Thyroid gland (tissue), 4 donors: Measurements from ENCODE around the gene ENKD1.

Experiments
- CTCF ChIP-seq, 6 experiments: fragments of 200-600 bp in 3 of 6; fragments of 450-650 bp in 3 of 6; sonication (generic) in 3 of 6; IDR thresholded peaks; one replicate each; pipeline ENCODE4 v1.5.1; 2016 to 2019; ENCODE audit warnings: antibody characterized with exemption in 6 of 6, mild to moderate bottlenecking in 2 of 6, inconsistent platforms in 1 of 6, moderate library complexity in 1 of 6
- POLR2A ChIP-seq, 2 donors: fragments of 450-650 bp; IDR thresholded peaks; one replicate each; pipeline ENCODE4 v1.6.1; 2017; ENCODE audit warnings: antibody characterized with exemption in 2 of 2, mild to moderate bottlenecking in 2 of 2, moderate library complexity in 1 of 2

GRCh38 chr16:67665598-67665997 is 952 bp downstream of the ENKD1 start:
- TF ChIP-seq POLR2A (IDR thresholded peaks at IDR 0.05), result no peak
- no peak for TF ChIP-seq CTCF (IDR thresholded peaks at IDR 0.05)
